Thymus (tissue), 11 donors: ENCODE data around the gene RNFT1. TPM values are rescaled to one million over a fixed set of nuclear protein-coding genes. Genes with fewer than 3 reads are reported as not detected.
"Not testable (repeated sequence)": the region's sequence is repeated elsewhere in the genome, so short reads cannot be mapped to it uniquely, and the experiment has no call there.

Experiments
- DNase-seq, 9 donors: peaks; one replicate each; pipeline ENCODE4 v3.0.0-alpha.2; 2013; ENCODE audit warnings: low spot score in 9 of 9, low read depth in 6 of 9, missing footprints in 1 of 9
- H3K27ac ChIP-seq, 2 donors: one replicate each; pipeline ENCODE4 v1.5.1; 2013; ENCODE audit warnings: control low read depth in 1 of 2, low read depth in 1 of 2, low read length in 1 of 2, mild to moderate bottlenecking in 1 of 2, moderate library complexity in 1 of 2
- H3K27me3 ChIP-seq, 2 donors: one replicate each; pipeline ENCODE4 v1.5.1; 2013; ENCODE audit warnings: low read length in 1 of 2; ENCODE audit not compliant: control insufficient read depth in 2 of 2, insufficient read depth in 1 of 2
- H3K36me3 ChIP-seq, 2 donors: one replicate each; pipeline ENCODE4 v1.5.1; 2013; ENCODE audit warnings: low read length in 1 of 2, mild to moderate bottlenecking in 1 of 2, moderate library complexity in 1 of 2; ENCODE audit not compliant: control insufficient read depth in 2 of 2, insufficient read depth in 2 of 2
- H3K4me1 ChIP-seq, 2 donors: one replicate each; pipeline ENCODE4 v1.5.1; 2013; ENCODE audit warnings: low read length in 2 of 2; ENCODE audit not compliant: control insufficient read depth in 2 of 2, insufficient read depth in 2 of 2
- H3K4me3 ChIP-seq, 2 donors: one replicate each; pipeline ENCODE4 v1.5.1; 2013; ENCODE audit warnings: low read length in 2 of 2, control low read depth in 1 of 2, mild to moderate bottlenecking in 1 of 2
- H3K9me3 ChIP-seq, 2 donors: one replicate each; pipeline ENCODE4 v1.5.1; 2013; ENCODE audit warnings: low read length in 1 of 2, mild to moderate bottlenecking in 1 of 2; ENCODE audit not compliant: control insufficient read depth in 2 of 2, insufficient read depth in 1 of 2
- WGBS: extraction: QIAGEN DNeasy Blood & Tissue Kit; methylation state at CpG from one replicate; pipeline ENCODE4 v1.1.7; 2013; 5-methylcytosine and 5-hydroxymethylcytosine counted together
- polyA plus RNA-seq: library from polyadenylated mRNA; stranded (reverse); fragments of 200-250 nt; gene quantifications from one replicate; pipeline ENCODE4 v1.2.3, GENCODE V29; 2013
- total RNA-seq: library from RNA; stranded (reverse); fragments of 120-200 nt; gene quantifications from one replicate; pipeline ENCODE4 v1.2.4, GENCODE V29; 2013
- donor health status: healthy.

Gene RNFT1
- total and polyA plus RNA-seq, 2 donors: 14.4 to 59.1 TPM

DNA sequence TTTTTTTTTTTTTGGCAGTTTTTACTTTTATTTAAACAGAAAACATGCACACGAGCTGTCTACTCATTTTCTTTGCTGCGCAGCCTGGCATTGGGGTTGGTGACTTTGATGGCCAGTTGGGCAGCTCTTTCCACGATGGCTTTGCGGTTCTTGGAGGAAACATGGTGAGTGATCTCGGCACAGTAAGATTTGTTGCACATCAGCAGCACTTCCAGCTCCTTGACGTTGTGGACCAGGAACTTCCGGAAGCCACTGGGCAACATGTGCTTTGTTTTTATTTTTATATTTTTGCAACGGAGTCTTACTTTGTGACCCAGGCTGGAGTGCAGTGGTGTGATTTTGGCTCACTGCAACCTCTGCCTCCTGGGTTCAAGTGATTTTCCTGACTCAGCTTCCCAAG is 8.9 kb upstream of the RNFT1 start:
- H3K36me3 ChIP-seq, H3K9me3 ChIP-seq, H3K27me3 ChIP-seq, H3K4me3 ChIP-seq, H3K4me1 ChIP-seq, H3K27ac ChIP-seq, DNase-seq: not testable (repeated sequence)
- 97% methylated on average over 8 of the region's 8 CpGs for WGBS

DNA sequence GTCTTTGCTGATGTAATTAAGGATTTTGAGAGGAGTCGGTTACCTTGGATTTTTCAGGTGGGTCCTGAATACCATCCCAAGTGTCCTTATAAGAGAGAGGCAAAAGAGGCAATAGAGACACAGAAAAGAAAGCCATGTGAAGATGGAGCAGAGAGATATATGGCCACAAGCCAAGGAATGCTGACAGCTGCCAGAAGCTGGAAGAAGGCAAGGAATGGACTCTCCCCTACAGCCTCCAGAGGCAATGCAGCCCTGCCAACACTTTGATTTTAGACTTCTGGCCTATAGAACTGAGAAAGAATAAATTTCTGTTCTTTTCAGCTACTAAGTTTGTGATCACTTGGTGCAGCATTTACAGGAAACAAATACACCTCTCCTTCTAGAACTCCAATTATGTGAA is 8.2 kb upstream of the RNFT1 start:
- WGBS: 100% methylated on average over 1 of the region's 1 CpG

DNA sequence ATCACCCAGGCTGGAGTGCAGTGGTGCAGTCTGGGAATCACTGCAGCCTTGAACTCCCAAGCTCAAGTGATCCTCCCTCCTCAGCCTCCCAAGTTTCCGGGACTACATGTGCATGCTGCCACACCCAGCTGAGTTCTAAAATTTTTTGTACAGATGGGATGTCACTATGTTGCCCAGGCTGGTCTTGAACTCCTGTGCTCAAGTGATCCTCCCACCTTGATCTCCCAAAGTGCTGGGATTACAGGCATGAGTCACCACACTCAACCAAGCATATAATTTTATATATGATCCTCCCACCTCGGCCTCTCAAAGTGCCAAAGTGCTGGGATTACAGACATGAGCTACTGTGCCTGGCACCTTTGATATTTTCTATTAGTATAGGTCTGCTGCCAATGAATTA is 7.2 kb upstream of the RNFT1 start:
- H3K36me3 ChIP-seq, H3K27me3 ChIP-seq, H3K4me3 ChIP-seq, DNase-seq, H3K27ac ChIP-seq, H3K4me1 ChIP-seq, H3K9me3 ChIP-seq: not testable (repeated sequence)
- 94% methylated on average over 2 of the region's 2 CpGs for WGBS

More for the DNA sequence above, 8.2 kb upstream of the RNFT1 start:
- Histone ChIP-seq H3K4me3 (no peak overlapping the region), H3K27ac (no peak overlapping the region), H3K4me1 (no peaks in the 10 kb centered on the region), H3K9me3 (no peaks in the 10 kb centered on the region), H3K27me3 (no peaks in the 10 kb centered on the region), H3K36me3 (no peaks in the 10 kb centered on the region)
- DNase-seq: no peak

DNA sequence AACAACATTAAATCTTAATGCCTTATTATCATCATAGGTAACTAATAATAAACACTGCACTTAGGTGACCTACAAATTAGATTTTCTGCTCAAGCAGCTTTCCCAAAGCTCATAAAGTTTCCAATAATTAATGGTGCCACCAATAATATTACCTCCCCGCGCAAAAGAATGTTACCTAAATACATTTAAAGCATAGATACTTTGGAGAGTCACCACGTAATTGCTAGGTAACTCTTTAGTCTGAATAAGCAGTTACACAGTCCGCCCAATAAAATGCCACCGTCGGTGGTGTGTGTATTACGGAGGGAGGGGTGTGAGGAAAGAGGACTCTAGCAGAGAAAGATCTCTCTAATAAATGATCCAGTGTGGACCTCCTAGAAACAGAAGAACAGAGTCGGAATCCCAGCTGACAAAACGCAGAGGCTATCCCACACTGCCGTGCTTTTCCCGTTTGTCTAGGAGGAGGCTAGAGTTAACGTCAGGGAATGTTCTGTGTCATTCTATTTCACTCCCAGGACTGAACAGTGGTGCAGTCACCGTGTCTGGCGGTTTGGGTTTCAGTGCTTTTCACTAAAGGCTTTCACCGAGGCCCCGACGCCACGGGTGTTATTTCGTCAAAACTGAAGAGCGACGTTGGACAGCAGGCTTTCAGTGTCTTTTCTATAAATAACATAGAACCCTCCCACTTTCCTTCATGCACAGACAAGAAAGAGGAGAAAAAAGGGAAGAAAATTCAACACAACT is 630 bp downstream of the RNFT1 start:
- Histone ChIP-seq H3K9me3 (no peaks in the 10 kb centered on the region), H3K36me3 (no peaks in the 10 kb centered on the region), H3K4me1 (peaks cover 11 to 13% of the 10 kb centered on the region in 2 donors), H3K27ac (peak overlapping the region; percentile 90 to 94), H3K27me3 (no peaks in the 10 kb centered on the region), H3K4me3 (peak overlapping the region; percentile 78 to 100)
- peak in 7 of 9 donors; percentile 1 to 76 (median 45) for DNase-seq
- WGBS: 5% methylated on average over 21 of the region's 21 CpGs

DNA sequence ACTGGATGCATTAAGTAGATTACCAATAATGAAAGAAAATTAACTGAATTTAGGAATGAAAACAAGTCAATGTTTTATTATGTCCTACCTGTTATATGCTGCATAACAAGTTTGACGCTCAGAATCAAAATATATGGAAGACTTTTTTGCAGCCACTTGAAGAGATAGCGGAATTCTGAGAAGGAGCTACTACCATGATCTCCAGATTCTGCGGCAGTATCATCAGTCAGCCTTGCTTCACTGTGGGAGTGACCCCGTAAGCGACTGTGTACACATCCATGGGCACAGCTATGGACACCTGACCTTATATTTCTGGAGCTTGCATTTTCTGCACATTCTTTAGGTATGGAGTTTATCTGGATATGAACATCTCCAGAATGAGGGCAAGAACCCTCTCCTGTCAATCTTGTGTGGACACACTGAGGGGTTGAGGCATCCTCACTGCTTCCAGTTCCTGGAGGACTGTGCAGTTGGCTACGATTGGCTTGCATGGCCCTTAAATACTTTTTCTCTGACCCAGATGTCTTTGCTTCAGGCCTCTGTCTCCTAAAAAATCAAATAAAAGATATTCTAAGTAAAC is 1.7 kb downstream of the RNFT1 start:
- H3K4me3 ChIP-seq: no peak overlapping the region
- no peak overlapping the region for H3K27ac ChIP-seq
- peaks cover 11 to 13% of the 10 kb centered on the region in 2 donors for H3K4me1 ChIP-seq
- no peak for DNase-seq
- no peaks in the 10 kb centered on the region for H3K36me3 ChIP-seq
- 99% methylated on average over 6 of the region's 6 CpGs for WGBS
- H3K27me3 ChIP-seq: no peaks in the 10 kb centered on the region
- H3K9me3 ChIP-seq: no peaks in the 10 kb centered on the region

DNA sequence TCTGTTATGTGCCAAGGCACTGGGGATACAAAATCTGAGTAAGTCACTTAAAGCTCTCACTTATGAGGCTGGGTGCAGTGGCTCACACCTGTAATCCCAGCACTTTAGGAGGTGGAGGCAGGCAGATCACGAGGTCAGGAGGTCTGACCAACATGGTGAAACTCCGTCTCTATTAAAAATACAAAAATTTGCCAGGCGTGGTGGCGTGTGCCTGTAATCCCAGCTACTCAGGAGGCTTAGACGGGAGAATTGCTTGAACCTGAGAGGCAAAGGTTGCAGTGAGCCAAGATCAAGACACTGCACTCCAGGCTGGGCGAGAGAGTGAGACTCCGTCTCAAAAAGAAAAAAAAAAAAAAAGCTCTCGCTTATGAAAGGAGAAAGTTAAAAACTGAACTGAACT is 5.0 kb downstream of the RNFT1 start:
- H3K4me3 ChIP-seq, H3K4me1 ChIP-seq, H3K27me3 ChIP-seq, H3K36me3 ChIP-seq, H3K9me3 ChIP-seq, DNase-seq, H3K27ac ChIP-seq: not testable (repeated sequence)
- 98% methylated on average over 8 of the region's 8 CpGs for WGBS

DNA sequence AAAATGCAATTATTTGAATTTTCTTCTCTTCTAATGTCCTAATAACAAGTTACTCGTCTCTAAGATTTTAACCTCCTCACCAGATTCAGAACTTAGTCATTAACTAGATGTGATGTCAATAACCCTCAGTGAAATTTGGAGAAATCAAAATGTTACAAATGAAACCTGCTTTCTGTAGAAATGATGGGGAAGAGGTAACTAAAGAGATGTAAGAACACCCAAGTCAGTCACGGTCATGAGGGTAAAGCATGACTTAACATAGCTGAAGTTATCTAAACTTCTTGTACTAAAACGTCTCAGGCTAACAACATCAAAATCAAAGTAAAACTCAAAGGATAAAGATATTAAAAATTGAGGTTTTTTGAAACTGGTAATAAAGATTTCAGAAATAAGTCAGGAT is 9.7 kb downstream of the RNFT1 start:
- H3K27me3 ChIP-seq: no peaks in the 10 kb centered on the region
- H3K4me3 ChIP-seq: no peak overlapping the region
- H3K27ac ChIP-seq: no peak overlapping the region
- 97% methylated on average over 3 of the region's 3 CpGs for WGBS
- DNase-seq: no peak
- no peaks in the 10 kb centered on the region for H3K4me1 ChIP-seq
- H3K36me3 ChIP-seq: peaks cover 3 to 12% of the 10 kb centered on the region in 2 donors
- H3K9me3 ChIP-seq: no peaks in the 10 kb centered on the region

DNA sequence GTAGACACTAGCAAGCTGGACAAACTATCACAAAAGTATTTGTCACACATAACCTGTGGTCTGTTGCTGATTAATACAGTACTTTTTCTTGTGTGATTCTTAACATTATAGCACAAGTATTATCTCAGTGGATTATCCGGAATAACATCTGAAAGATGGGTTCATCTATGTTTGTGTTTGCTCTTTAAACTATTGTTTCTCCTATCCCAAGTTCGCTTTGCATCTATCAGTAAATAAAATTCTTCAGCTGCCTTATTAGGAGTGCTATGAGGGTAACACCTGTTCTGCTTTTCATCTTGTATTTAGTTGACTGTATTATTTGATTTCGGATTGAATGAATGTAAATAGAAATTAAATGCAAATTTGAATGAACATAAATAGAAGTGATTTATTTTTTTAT is 14.5 kb downstream of the RNFT1 start:
- no peaks in the 10 kb centered on the region for H3K27me3 ChIP-seq
- 97% methylated on average over 3 of the region's 3 CpGs for WGBS
- H3K36me3 ChIP-seq: peaks cover 16 to 29% of the 10 kb centered on the region in 2 donors
- H3K27ac ChIP-seq: no peak overlapping the region
- H3K4me1 ChIP-seq: no peaks in the 10 kb centered on the region
- no peak for DNase-seq
- H3K4me3 ChIP-seq: no peak overlapping the region
- H3K9me3 ChIP-seq: no peaks in the 10 kb centered on the region

DNA sequence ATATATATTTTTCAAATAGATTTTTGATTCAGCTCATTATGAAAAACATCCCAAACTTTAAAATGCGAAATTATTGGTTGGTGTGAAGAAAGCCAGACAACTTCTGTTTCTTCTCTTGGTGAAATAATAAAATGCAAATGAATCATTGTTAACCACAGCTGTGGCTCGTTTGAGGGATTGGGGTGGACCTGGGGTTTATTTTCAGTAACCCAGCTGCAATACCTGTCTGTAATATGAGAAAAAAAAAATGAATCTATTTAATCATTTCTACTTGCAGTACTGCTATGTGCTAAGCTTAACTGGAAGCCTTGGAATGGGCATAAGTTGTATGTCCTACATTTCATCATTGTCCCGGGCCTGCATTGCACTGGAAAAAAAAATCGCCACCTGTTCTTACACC is 17.2 kb downstream of the RNFT1 start:
- not testable (repeated sequence) for H3K4me1 ChIP-seq, H3K27me3 ChIP-seq, H3K9me3 ChIP-seq, H3K27ac ChIP-seq, DNase-seq, H3K4me3 ChIP-seq
- H3K36me3 ChIP-seq: peaks cover 17 to 40% of the 10 kb centered on the region in 2 donors
- 85% methylated on average over 4 of the region's 4 CpGs for WGBS
